Smooth muscle cell (in vitro differentiated cells): ENCODE results near the gene HNRNPR. TPM values are rescaled to one million over a fixed set of nuclear protein-coding genes. Genes with fewer than 3 reads are reported as not detected.

Experiments used
- DNase-seq: peaks from one replicate; lab custom pipeline; 2025; ENCODE audit not compliant: unreplicated experiment; lab: John Stamatoyannopoulos, UW
- H2AFZ ChIP-seq: fragments of 200-600 bp; sonication (generic); 2 replicates; pipeline ENCODE4 v1.6.0; 2016; ENCODE audit warnings: antibody characterized with exemption, low read depth, mild to moderate bottlenecking
- H3F3A ChIP-seq: fragments of 200-600 bp; sonication (generic); 2 replicates; pipeline ENCODE4 v1.6.0; 2017; ENCODE audit warnings: antibody characterized with exemption, low read depth
- H3K27ac ChIP-seq: fragments of 200-600 bp; sonication (generic); 2 replicates; pipeline ENCODE4 v1.5.1; 2016; ENCODE audit warnings: low read depth, mild to moderate bottlenecking
- H3K27me3 ChIP-seq: fragments of 200-600 bp; sonication (generic); 2 replicates; pipeline ENCODE4 v1.6.1; 2016; ENCODE audit warnings: low read depth, mild to moderate bottlenecking
- H3K36me3 ChIP-seq: fragments of 200-600 bp; sonication (generic); 2 replicates; pipeline ENCODE4 v1.5.1; 2016; ENCODE audit warnings: low read depth
- H3K4me1 ChIP-seq: fragments of 200-600 bp; sonication (generic); 2 replicates; pipeline ENCODE4 v1.5.1; 2016; ENCODE audit warnings: low read depth
- H3K4me2 ChIP-seq: fragments of 200-600 bp; sonication (generic); 2 replicates; pipeline ENCODE4 v1.6.0; 2016; ENCODE audit warnings: mild to moderate bottlenecking
- H3K4me3 ChIP-seq: fragments of 200-600 bp; sonication (generic); 2 replicates; pipeline ENCODE4 v1.5.1; 2016; ENCODE audit warnings: mild to moderate bottlenecking
- H3K79me2 ChIP-seq: fragments of 200-600 bp; sonication (generic); 2 replicates; pipeline ENCODE4 v1.6.0; 2016; ENCODE audit warnings: low read depth, mild to moderate bottlenecking
- H3K9ac ChIP-seq: fragments of 200-600 bp; sonication (generic); 2 replicates; pipeline ENCODE4 v1.6.0; 2016; ENCODE audit warnings: low read depth
- H3K9me3 ChIP-seq: fragments of 200-600 bp; sonication (generic); replicated peaks from 2 replicates; pipeline ENCODE4 v1.5.1; 2016; ENCODE audit warnings: low read depth
- H4K20me1 ChIP-seq: fragments of 200-600 bp; sonication (generic); 2 replicates; pipeline ENCODE4 v1.6.0; 2016; ENCODE audit warnings: low read depth
- WGBS: methylation state at CpG from one replicate; pipeline ENCODE4 v1.1.7; 2016; ENCODE audit warnings: low lambda C conversion rate; 5-methylcytosine and 5-hydroxymethylcytosine counted together
- polyA plus RNA-seq: library from polyadenylated mRNA; unstranded; fragments of >200 nt; fragmentation: Nextera tagmentation; extraction: Ambion mirVana; gene quantifications from 2 replicates; pipeline ENCODE4 v1.2.1, GENCODE V29; 2016
- total RNA-seq: library from RNA; depleted of rRNA; stranded (reverse); fragments of >200 nt; gene quantifications from 2 replicates; pipeline ENCODE4 v1.2.3, GENCODE V29; 2014
- TF ChIP-seq, protein P1 (sequence below): fragments of 200-600 bp; sonication (generic); IDR thresholded peaks from 2 replicates; pipeline ENCODE4 v1.5.1; 2017; ENCODE audit warnings: borderline replicate concordance, mild to moderate bottlenecking, antibody characterized with exemption; ENCODE audit not compliant: insufficient read depth, poor library complexity, severe bottlenecking

Gene HNRNPR
- total RNA-seq (99.9 and 120 TPM in 2 replicates), polyA plus RNA-seq (96.3 and 104 TPM in 2 replicates)

DNA sequence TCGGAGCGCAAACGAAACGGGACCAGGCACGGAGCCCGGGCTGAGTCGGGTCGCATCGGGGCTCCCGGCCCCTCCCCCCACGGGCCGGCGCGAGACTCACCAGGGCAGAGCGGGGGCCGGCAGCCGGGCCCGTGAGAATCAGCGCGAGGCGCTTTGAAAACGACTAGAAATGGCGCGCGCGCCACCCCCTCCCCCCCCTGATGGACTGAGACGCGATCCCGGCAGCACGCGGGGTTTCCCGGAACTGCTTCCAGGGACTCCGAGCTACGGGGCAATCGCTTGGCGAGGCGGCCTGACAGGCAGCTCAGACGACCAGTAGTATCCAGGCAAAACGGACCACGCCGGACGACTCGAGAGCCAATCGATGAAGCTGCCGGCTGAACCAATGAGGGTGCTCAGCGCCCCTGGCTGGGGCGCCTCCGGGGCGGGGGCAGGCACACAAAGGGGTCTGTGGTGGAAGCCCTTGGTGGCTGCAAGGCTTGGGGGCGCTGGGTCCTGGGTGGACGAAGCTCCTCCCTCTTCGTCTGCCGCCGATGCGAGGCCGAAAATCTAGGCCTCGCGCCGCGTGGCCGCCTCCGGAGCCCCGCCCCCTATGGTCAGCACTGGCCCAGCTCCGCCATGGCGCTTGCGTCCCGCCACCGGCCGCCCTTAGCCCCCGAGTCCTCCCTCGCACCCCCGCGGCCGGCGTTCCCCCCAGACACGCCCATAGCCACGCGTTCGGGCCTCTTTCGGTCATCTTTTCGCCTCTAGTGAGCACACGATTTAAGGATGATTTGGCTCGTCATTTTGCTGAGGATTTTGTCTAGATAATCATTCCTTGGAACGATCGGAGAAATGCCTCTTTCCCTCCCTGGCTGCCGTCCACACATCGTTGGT is at the start of gene HNRNPR:
HNRNPR (minus strand) TSS at position 174 of the 876 bp plus-strand sequence. CDS start 3,276 bp downstream, outside the sequence.
- H3K9ac ChIP-seq, result peak within 1 kb of the TSS; percentile 99
- peaks cover 40% of the 10 kb centered on the region for H4K20me1 ChIP-seq
- peaks cover 47% of the 10 kb centered on the region for H3K79me2 ChIP-seq
- WGBS, result under 1% methylated on average over 76 of the region's 87 CpGs
- peaks cover 9% of the 10 kb centered on the region for H3F3A ChIP-seq
- H3K4me1 ChIP-seq, result peaks cover 40% of the 10 kb centered on the region
- H2AFZ ChIP-seq, result peak within 1 kb of the TSS; percentile 89
- H3K36me3 ChIP-seq, result no peaks in the 10 kb centered on the region
- peak within 1 kb of the TSS; percentile 95 for H3K4me3 ChIP-seq
- H3K27ac ChIP-seq, result peak within 1 kb of the TSS; percentile 100
- TF ChIP-seq, protein P1, sequence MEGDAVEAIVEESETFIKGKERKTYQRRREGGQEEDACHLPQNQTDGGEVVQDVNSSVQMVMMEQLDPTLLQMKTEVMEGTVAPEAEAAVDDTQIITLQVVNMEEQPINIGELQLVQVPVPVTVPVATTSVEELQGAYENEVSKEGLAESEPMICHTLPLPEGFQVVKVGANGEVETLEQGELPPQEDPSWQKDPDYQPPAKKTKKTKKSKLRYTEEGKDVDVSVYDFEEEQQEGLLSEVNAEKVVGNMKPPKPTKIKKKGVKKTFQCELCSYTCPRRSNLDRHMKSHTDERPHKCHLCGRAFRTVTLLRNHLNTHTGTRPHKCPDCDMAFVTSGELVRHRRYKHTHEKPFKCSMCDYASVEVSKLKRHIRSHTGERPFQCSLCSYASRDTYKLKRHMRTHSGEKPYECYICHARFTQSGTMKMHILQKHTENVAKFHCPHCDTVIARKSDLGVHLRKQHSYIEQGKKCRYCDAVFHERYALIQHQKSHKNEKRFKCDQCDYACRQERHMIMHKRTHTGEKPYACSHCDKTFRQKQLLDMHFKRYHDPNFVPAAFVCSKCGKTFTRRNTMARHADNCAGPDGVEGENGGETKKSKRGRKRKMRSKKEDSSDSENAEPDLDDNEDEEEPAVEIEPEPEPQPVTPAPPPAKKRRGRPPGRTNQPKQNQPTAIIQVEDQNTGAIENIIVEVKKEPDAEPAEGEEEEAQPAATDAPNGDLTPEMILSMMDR, result no peak
- H3K27me3 ChIP-seq, result peaks cover 4% of the 10 kb centered on the region
- DNase-seq, result peak; percentile 95
- H3K4me2 ChIP-seq, result peak within 1 kb of the TSS; percentile 90
- H3K9me3 ChIP-seq, result no peaks in the 10 kb centered on the region

DNA sequence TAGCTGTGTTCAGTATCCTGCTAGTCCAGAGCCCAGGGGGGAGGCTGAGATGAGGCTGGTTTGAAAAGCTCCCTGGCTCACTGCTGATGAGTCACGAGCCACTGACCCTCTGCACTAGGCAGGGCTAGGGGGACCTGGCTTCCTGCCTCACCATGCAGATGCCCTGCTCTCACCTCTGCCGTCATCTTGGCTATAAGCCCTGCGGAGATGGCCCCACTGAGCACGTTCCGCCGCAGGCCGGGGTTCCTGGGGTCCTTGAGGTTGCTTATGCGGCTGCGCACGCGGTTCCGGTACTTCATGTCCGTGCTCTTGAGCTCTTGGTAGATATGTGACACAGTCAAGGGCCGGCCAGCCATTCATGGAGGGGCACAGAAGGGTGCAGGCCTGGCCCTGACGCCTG is 49.6 kb upstream of the HNRNPR start:
- Histone ChIP-seq H3K9ac (no peak overlapping the region), H3F3A (peaks cover 9% of the 10 kb centered on the region), H4K20me1 (no peaks in the 10 kb centered on the region), H3K9me3 (no peaks in the 10 kb centered on the region), H3K27ac (peak overlapping the region; percentile 84), H3K4me1 (peaks cover 5% of the 10 kb centered on the region), H3K27me3 (no peaks in the 10 kb centered on the region), H3K36me3 (no peaks in the 10 kb centered on the region), H3K79me2 (no peaks in the 10 kb centered on the region), H2AFZ (no peak overlapping the region), H3K4me3 (no peak overlapping the region), H3K4me2 (peak overlapping the region; percentile 30)
- no peak for DNase-seq
- TF ChIP-seq, protein P1, result no peak
- 88% methylated on average over 15 of the region's 15 CpGs for WGBS

DNA sequence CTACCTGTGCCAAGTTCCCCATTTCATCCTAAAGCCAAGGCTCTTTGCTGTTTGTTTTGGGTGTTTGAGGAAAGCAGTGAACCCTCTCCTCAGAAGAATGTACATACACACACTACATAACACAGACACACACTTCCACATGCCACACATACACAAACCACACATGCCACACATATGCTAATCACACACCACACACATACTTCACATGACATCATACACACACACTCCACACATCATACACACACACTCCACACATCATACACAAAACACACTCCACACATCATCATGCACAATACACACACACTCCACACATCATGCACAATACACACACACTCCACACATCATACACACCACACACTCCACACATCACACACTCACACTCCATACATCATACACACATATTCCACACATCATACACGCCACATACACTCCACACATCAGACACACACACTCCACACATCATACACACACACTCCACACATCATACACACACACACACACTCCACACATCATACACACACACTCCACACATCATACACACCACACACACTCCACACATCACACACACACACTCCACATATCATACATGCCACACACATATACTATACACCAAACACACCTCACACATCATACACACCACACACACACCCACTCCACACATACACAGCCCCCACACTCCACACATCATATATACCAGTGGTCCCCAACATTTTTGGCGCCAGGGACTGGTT is 48.2 kb upstream of the HNRNPR start:
- Histone ChIP-seq H3K4me3 (no peak overlapping the region), H3K4me2 (no peak overlapping the region), H3F3A (peaks cover 9% of the 10 kb centered on the region), H3K27me3 (no peaks in the 10 kb centered on the region), H3K27ac (no peak overlapping the region), H3K4me1 (peaks cover 5% of the 10 kb centered on the region), H3K36me3 (no peaks in the 10 kb centered on the region), H2AFZ (no peak overlapping the region), H4K20me1 (no peaks in the 10 kb centered on the region), H3K9ac (no peak overlapping the region), H3K79me2 (no peaks in the 10 kb centered on the region), H3K9me3 (no peaks in the 10 kb centered on the region)
- TF ChIP-seq, protein P1, result no peak
- 53% methylated on average over 2 of the region's 2 CpGs for WGBS
- no peak for DNase-seq
